DND-41 (cell line): ENCODE data around the gene DYNLRB1.

ENCODE experiments used
- ATAC-seq: fragments of 200-7000 bp; cut with Tn5 transposase; 3 replicates; pipeline ENCODE4 v1.9.1; 2021; ENCODE audit warnings: low read depth; ENCODE audit not compliant: insufficient read depth
- DNase-seq: peaks from one replicate; pipeline ENCODE4 v3.0.0-alpha.2; 2020
- H2AFZ ChIP-seq: 2 replicates; pipeline ENCODE4 v1.6.0; 2012; ENCODE audit warnings: low read depth, low read length
- H3K27ac ChIP-seq: 2 replicates; pipeline ENCODE4 v1.5.1; 2012; ENCODE audit warnings: low read length, inconsistent platforms
- H3K27me3 ChIP-seq: fragments of 200-600 bp; sonication (generic); 2 replicates; pipeline ENCODE4 v1.6.0; 2012; ENCODE audit warnings: low read length, mild to moderate bottlenecking, inconsistent platforms; ENCODE audit not compliant: insufficient read depth, poor library complexity
- H3K36me3 ChIP-seq: 2 replicates; pipeline ENCODE4 v1.5.1; 2012; ENCODE audit warnings: low read length, inconsistent platforms; ENCODE audit not compliant: insufficient read depth
- H3K4me1 ChIP-seq: 2 replicates; pipeline ENCODE4 v1.5.1; 2012; ENCODE audit warnings: mild to moderate bottlenecking, low read length; ENCODE audit not compliant: insufficient read depth
- H3K4me2 ChIP-seq: 2 replicates; pipeline ENCODE4 v1.6.0; 2012; ENCODE audit warnings: mild to moderate bottlenecking, moderate library complexity, low read length, inconsistent platforms; ENCODE audit not compliant: insufficient read depth
- H3K4me3 ChIP-seq, 2 experiments: fragments of 200-600 bp in 1 of 2; shearing (Covaris generic) in 1 of 2; 2 replicates each; pipeline ENCODE4 v1.5.1; 2012 to 2016; ENCODE audit warnings: inconsistent platforms in 2 of 2, low read length in 2 of 2, mild to moderate bottlenecking in 2 of 2, low read depth in 1 of 2, moderate library complexity in 1 of 2
- H3K79me2 ChIP-seq: 2 replicates; pipeline ENCODE4 v1.6.0; 2012; ENCODE audit warnings: low read length, inconsistent platforms; ENCODE audit not compliant: insufficient read depth
- H3K9ac ChIP-seq: 2 replicates; pipeline ENCODE4 v1.6.0; 2012; ENCODE audit warnings: low read depth, mild to moderate bottlenecking, inconsistent platforms, low read length, moderate library complexity
- H3K9me3 ChIP-seq: 2 replicates; pipeline ENCODE4 v1.5.1; 2012; ENCODE audit warnings: low read length, moderate library complexity, mild to moderate bottlenecking, inconsistent platforms; ENCODE audit not compliant: insufficient read depth, severe bottlenecking
- H4K20me1 ChIP-seq: 2 replicates; pipeline ENCODE4 v1.6.0; 2012; ENCODE audit warnings: low read length; ENCODE audit not compliant: insufficient read depth
- EZH2 ChIP-seq: IDR thresholded peaks from 3 replicates; pipeline ENCODE4 v1.6.1; 2012; ENCODE audit warnings: borderline replicate concordance, low read depth, mild to moderate bottlenecking, moderate library complexity, low read length, inconsistent platforms; ENCODE audit not compliant: severe bottlenecking
- TF ChIP-seq, protein P1 (sequence below): IDR thresholded peaks from 2 replicates; pipeline ENCODE4 v1.5.1; 2012; ENCODE audit warnings: borderline replicate concordance, low read length, moderate library complexity, mild to moderate bottlenecking; ENCODE audit not compliant: poor library complexity, severe bottlenecking; ENCODE audit errors: extremely low read depth

DYNLRB1 gene

DNA sequence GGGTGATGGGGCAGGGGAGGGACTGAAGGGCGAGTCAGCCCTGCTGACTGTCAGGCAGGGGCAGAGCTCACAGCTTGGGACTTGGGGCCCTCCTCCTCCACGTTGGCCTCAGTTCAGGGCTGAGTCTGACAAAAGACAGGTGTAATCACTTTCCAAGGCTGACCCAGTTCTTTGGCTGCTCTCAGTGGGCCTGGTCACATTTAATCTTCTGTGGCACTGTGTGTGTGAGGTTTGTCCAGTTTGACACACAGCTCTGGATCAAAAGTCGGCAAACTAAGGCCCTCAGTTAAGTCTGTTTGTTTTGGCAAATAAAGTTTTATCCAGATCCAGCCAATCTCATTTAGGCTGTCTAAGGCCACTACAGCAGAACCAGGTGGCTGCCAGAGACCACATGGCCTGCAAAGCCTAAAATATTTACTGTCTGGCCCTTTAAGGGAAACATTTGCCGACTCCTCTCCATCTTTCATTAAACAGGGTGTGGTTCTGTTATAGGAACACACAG lies 37.2 kb downstream of the DYNLRB1 start:
- TF ChIP-seq EZH2: no peak
- TF ChIP-seq, protein P1, sequence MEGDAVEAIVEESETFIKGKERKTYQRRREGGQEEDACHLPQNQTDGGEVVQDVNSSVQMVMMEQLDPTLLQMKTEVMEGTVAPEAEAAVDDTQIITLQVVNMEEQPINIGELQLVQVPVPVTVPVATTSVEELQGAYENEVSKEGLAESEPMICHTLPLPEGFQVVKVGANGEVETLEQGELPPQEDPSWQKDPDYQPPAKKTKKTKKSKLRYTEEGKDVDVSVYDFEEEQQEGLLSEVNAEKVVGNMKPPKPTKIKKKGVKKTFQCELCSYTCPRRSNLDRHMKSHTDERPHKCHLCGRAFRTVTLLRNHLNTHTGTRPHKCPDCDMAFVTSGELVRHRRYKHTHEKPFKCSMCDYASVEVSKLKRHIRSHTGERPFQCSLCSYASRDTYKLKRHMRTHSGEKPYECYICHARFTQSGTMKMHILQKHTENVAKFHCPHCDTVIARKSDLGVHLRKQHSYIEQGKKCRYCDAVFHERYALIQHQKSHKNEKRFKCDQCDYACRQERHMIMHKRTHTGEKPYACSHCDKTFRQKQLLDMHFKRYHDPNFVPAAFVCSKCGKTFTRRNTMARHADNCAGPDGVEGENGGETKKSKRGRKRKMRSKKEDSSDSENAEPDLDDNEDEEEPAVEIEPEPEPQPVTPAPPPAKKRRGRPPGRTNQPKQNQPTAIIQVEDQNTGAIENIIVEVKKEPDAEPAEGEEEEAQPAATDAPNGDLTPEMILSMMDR: no peak
- Histone ChIP-seq H3K4me2 (no peak overlapping the region), H3K27ac (no peak overlapping the region), H3K4me1 (no peaks in the 10 kb centered on the region), H4K20me1 (no peaks in the 10 kb centered on the region; the same call in 1 of the 2 replicates), H3K27me3 (no peaks in the 10 kb centered on the region), H3K9me3 (no peaks in the 10 kb centered on the region), H3K36me3 (0 out of 2 replicates have a peak, but pooled peaks cover 5% of the 10 kb centered on the region), H3K4me3 (no peak overlapping the region), H3K9ac (no peak overlapping the region), H2AFZ (no peak overlapping the region), H3K79me2 (no peaks in the 10 kb centered on the region)
- no peak for ATAC-seq
- DNase-seq: no peak

DNA sequence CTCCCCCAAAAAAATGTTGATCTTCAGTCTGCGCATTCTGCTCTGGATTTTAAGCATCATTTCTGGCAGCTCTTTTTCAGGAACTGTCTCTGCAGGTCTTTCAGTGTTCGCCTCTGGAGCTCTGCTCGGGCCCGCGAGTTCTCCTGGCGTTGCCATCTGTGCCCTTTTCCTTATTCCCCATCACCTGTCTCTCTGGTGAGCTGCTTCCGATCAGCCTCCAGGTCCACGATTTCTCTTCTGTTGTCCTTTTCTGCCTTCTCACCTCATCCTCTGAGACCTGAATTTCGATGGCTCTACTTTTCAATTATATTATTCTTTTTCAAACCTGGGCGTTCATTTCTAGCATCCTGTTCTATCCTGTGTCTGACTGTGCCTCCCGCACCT lies 41.7 kb downstream of the DYNLRB1 start:
- DNase-seq (no peak), ATAC-seq (no peak)
- Histone ChIP-seq H3K9ac (no peak overlapping the region), H3K36me3 (peaks cover 40% of the 10 kb centered on the region), H3K4me1 (no peaks in the 10 kb centered on the region), H3K27me3 (no peaks in the 10 kb centered on the region), H3K27ac (no peak overlapping the region), H3K79me2 (no peaks in the 10 kb centered on the region), H3K4me3 (no peak overlapping the region), H4K20me1 (no peaks in the 10 kb centered on the region), H3K4me2 (no peak overlapping the region), H2AFZ (no peak overlapping the region), H3K9me3 (no peaks in the 10 kb centered on the region)
- no peak for TF ChIP-seq EZH2
- TF ChIP-seq, protein P1: no peak

DNA sequence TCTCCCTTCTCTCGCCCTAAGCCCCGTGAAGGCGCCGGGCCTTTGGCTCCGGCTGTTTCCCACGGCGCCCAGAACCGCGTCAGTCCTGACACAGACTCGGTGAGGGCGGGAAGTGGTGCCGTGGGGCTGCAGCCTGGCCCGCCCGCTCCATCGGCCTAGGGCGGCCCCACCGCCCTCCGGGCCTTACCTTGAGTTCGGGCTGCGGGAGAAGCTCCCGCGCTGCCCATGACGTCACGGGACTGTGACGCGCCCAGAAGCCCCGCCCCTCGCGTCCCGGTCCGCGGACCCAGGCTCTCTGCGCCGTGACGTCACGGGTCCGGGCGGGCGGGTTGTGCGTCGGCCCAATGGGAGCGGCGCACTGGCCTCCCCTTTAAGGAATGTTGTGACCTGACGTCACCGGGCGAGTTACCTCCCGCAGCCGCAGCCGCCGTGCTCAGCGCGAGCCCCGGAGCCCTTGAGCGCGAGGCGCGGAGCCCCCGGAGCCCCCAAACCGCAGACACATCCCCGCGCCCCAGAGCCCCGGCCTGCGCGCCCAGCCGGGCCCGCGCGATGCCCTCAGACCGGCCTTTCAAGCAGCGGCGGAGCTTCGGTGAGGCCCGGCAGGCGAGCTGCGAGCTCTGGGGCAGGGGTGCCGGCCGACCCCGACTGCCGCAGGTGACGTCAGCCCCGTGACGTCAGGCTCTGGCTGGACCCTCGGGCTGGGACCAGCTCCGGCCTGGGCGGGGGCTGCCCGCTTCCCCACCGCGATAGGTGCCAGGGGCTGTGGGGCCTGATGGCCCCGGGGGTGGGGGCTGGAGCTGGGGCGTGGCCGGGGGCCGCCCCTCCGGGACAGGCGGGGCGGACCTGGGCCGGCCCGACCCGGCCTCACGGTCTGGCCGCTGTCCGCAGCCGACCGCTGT lies 42.3 kb downstream of the DYNLRB1 start, which contains the start of gene MAP1LC3A:
Gene MAP1LC3A, plus strand, starts transcription at position 399 of the 899 bp plus-strand sequence. Its CDS starts 151 bp downstream, at position 550.
- Histone ChIP-seq H3K9ac (no peak within 1 kb of the TSS), H3K9me3 (no peaks in the 10 kb centered on the region), H3K27ac (no peak within 1 kb of the TSS), H3K79me2 (no peaks in the 10 kb centered on the region), H2AFZ (no peak within 1 kb of the TSS), H4K20me1 (no peaks in the 10 kb centered on the region), H3K4me1 (no peaks in the 10 kb centered on the region), H3K4me3 (no peak within 1 kb of the TSS), H3K4me2 (no peak within 1 kb of the TSS), H3K27me3 (no peaks in the 10 kb centered on the region), H3K36me3 (peaks cover 40% of the 10 kb centered on the region)
- no peak for DNase-seq
- no peak for ATAC-seq
- TF ChIP-seq, protein P1: no peak
- TF ChIP-seq EZH2: no peak
